Left colon (tissue), 2 donors: ENCODE data around the gene KCNE3. TPM values are rescaled to one million over a fixed set of nuclear protein-coding genes. Genes with fewer than 3 reads are reported as not detected.
"Not testable (repeated sequence)": the region's sequence is repeated elsewhere in the genome, so short reads cannot be mapped to it uniquely, and the experiment has no call there.

ENCODE experiments used
- ATAC-seq: fragments of 200-7000 bp; cut with Tn5 transposase; one replicate; pipeline ENCODE4 v1.9.1; 2020; ENCODE audit warnings: mild to moderate bottlenecking, moderate library complexity
- DNase-seq, 2 donors: peaks; one replicate each; pipeline ENCODE4 v3.0.0-alpha.2; 2020
- intact Hi-C, 2 donors: fragments of 100-400 bp; cut with DNase I in 1 of 2; cut with micrococcal nuclease in 1 of 2; formaldehyde crosslinking; loops; one replicate each; pipeline versions ENCODE4 v1.11.2 to v1.14.0; 2022; cut with DNase I, micrococcal nuclease
- total RNA-seq, 2 donors: library from RNA; stranded (reverse); fragmentation: NEBNext Ultra II Directional; extraction: Animal tissue kit (Norgen Biotek cat#: 25700); gene quantifications; one replicate each; pipeline ENCODE4 v1.2.1, GENCODE V29; 2021
- donor health status: DM: no; HTN: no; CAD: no.
- donor health status: DM: yes; HTN: yes; CAD: no.

Gene KCNE3
- total RNA-seq, 2 donors from 2014 or later = 18.8 to 37.7 TPM

DNA sequence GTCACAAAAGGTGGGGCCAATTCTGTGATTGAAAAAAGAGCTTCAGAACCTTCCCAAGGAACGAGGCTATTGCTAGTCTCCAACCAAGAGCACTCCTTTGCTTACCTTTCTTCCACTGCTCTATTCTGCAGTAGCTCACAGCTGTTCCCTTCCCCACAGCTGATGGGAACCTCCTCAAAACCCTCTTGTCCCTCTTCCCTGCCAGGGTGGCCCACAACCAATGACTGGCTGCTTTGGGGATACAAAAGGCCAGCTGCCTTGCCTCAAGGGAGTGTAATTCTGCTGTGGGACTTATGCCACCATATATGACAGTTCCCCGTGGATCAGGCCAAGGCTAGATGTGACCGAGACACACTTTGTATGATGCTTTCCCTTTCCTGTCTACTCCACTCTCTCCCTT is 15.0 kb downstream of the KCNE3 start:
- intact Hi-C loops = loop anchor here in 1 of 2 donors (5.0 kb wide), 1 partner anchor 120 kb away; no protein-coding TSS in a partner anchor
- ATAC-seq (no peak), DNase-seq (no peak)

DNA sequence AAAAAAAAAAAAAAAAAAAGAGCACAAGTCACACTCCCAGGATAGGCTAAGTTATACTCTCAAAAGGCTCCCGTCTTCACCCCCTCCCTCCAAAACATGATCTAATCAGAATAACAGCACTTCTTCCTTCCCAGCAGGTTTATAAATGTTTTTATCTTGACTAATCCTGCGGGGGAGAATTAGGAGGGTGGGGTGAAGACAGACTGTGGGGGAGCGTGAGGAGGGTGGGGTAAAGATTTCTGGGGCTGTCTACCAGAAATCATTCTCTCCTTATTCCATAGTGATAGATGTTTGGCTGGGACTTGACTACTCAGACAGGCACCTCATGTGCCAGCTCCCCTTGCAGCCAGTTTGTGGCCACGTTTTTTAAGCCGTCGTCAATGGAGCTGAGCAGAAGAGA is 17.0 kb downstream of the KCNE3 start:
- no peak for DNase-seq
- intact Hi-C loops = loop anchor here in 1 of 2 donors (5.0 kb wide), 1 partner anchor 122 kb away; no protein-coding TSS in a partner anchor
- no peak for ATAC-seq

DNA sequence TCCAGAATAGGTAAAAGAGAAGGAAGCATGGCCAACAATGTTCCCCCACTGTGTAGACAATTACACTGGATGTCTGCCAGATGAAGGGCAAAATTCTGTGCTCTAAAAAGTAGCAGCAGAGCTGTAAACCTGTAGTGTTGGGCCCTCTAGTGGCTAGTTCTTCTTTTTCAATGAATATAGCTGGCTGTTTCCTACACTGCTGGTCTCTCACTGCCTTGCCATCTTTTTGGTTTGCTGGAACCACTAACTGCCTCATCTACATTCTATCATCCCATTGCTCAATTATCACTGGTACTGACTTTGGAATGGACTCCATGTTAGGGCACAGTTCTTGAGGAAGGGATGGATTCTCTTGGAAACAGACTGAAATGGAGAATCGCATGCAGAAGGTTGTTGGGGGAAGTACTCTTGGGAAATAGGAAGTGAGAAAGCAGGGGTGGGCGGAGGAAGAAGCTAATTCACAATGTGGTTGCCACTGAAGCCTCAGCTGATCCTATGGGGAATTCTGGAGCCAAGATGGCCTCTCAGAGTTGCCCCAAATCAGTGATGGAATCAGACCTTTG is 17.9 kb downstream of the KCNE3 start:
- no peak for DNase-seq
- intact Hi-C loops = loop anchor here (2.0 to 10.0 kb wide), 3 partner anchors 62 to 195 kb away; no protein-coding TSS in a partner anchor

DNA sequence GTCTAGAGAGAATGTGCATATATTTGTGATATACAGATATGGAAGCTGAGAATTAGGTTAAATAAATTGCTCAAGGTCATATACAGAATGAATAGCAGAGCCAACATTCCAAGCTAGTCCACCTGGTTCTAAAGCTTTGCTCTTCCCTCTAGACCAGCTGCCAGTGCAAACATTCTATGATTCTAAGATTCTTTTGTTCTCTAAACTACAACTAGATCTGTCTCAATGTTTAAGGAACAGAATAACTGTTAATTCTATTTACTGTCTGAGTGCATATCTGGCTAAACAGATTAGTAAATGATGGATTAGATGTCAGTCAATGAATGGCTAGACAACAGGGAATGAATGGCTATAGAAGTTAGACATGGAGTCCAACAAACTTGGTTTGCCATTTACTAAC is 19.6 kb downstream of the KCNE3 start:
- DNase-seq (no peak), ATAC-seq (no peak)
- intact Hi-C loops = loop anchor here (2.0 to 10.0 kb wide), 3 partner anchors 60 to 193 kb away; no protein-coding TSS in a partner anchor

More for the DNA sequence above, 17.9 kb downstream of the KCNE3 start:
- peak; percentile 76 for ATAC-seq

DNA sequence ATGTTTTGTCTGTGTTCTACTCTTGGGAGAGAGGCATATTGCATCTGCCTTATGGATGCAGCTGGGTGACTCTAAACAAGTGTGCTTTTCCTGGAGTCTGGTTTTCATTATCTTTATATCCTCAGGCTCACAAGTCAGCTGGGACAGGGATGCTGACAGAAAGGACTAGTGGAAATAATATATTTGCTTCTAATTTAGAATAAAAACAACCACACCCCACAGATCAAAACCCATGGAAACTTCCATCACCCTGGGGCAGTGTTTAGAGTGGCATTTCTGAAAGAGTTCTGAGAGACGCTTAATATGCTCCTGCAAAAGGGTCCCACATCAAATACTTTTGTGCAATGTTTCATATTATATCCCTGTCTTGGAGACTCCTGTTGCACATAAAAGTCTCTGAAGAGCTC is 20.8 kb downstream of the KCNE3 start:
- DNase-seq (no peak), ATAC-seq (no peak)
- intact Hi-C loops = loop anchor here (5.0 to 10.0 kb wide), 2 partner anchors 59 to 192 kb away; no protein-coding TSS in a partner anchor

DNA sequence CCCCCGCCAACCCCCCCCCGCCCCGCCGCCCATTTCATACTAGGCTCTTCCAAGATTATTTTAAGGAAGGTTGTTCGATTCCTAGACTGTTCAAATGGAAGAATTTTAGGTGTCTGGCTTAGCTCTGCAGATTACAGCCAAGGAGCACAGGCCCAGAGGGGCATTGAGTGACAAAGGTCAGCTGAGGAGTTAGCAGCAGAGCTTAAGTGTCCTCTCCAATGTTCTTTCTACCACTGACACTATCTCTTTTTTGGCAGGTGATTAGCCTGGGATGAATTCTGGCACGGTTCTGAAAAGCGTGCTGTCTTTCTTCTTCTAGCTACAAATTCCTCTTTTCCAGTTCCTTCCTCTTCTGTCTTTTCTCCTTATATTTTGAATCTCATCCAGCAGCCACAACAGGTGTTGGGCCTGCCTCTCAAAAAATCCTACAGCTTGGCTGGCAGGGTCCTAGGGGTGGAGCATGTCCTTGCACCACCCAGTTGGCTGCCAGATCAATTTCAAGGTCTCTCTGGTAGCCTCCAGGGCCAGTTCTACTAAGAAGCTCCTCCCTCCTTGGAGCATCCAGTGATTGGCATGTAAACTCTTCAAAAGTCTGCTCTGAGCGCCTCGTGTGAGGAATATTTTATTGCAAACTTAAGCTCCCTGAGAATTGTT is 23.0 kb downstream of the KCNE3 start:
- ATAC-seq (peak; percentile 17), DNase-seq (no peak)
- intact Hi-C loops = loop anchor here in 1 of 2 donors (10.0 kb wide), 1 partner anchor 189 kb away; no protein-coding TSS in a partner anchor

DNA sequence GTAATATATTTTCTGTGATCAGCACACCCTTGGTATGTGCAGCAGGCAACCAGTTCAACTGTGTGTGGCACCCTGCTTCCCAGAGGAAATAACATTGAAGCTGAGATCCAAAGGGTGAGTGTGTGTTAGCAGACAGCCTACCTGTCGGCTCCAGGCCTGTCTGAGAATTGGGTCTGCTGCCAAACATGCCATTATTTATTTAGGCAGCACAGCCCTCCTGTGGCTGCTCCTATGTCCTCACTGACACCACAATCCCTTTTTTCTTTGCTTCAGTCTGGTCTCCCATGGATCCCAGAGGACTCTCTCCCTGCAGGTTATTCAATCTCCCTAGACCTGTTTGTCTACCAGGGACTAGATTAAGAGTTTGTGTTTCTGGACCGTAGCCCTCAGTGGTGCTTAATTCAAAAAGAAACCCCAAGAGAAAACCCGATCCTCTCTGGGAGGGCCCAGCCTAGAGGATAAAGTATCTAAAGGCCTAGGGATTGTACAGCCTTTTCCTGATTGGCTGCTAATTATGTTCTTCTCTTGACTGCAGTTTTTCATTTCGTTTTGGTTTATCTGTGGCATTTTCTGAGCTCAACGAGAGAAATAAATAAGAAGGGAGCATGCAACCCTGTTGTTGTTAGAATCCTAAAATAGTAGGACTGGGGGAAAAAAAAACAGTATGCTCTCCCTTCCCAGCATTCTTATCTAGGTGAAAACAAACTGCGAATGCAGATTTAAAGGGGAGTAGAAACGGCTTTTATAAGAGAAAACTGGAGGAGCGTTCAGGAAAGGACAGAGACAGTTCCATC is 24.1 kb downstream of the KCNE3 start:
- peak; percentile 77 for ATAC-seq
- DNase-seq = peak; percentile 41 to 65
- intact Hi-C loops = loop anchor here in 1 of 2 donors (10.0 kb wide), 1 partner anchor 188 kb away; no protein-coding TSS in a partner anchor

DNA sequence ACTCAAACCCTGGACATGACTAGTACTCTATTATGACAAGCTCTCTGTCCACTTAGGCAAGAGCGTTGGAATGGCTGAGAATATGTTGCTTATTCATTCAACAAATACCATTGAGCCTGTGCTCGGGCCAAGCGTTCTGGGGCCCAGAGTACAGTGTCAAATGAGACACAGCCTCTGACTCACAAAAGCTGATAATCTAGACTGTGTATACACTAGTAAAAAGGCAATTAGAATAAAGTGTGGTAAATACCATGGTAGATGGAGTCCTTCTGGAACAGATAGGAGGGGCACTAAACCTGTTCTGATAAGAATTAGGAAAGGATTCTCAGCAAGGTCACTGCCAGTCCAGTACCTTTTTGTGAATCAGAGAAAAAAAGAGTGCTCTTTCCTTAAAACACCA is 24.7 kb downstream of the KCNE3 start:
- ATAC-seq = peak; percentile 91
- no peak for DNase-seq

DNA sequence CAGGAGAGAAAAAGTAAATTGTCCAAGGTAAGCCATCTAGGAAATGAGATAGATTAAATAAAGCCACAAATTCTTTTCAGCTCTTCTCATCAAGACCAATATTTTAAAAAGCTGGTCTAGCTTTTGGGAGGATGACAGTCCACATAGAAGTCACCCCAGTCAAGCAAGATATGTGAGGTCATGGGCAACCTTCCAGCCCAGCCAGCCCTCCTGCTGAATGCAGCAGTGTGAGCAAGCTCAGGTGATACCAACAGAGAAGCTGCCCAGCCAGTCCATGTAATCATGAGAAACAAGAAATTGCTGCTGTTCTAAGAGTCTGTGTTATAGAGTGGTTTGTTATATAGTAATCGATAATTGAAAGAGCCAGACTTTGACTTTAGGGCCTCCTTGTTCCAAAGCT is 28.7 kb downstream of the KCNE3 start:
- DNase-seq (no peak), ATAC-seq (no peak)
- intact Hi-C loops = no loop called here

More for the DNA sequence above, 24.7 kb downstream of the KCNE3 start:
- intact Hi-C loops = loop anchor here in 1 of 2 donors (10.0 kb wide), 1 partner anchor 188 kb away; no protein-coding TSS in a partner anchor

DNA sequence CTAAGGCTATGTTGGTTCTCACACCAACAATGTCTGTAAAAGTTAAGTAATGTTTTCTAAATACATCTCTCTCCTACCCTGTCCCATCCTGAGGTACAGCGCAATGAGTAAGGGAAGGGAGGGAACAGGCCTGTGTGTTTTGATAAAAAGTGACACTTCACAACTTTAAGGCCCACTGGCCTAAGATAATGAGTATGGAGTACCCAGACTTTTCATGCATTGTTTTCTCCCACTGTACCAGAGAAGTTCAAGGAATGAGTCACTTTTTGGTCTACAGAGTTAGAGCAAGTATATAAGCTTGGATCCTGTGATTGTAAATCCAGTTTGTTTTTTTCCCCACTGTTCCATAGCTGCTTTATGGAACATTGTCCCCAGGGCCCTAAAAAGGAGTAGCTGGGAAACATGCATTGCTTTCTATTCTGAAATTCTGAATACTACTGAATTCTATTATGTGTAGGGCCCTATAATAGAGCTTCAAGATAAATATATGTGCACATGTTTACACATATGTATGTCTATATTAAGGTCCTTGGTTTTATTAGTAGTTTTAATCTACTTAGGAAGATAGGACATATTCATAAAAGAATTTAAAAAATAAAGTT is 29.8 kb downstream of the KCNE3 start:
- ATAC-seq (peak; percentile 27), DNase-seq (no peak)
- intact Hi-C loops = no loop called here

DNA sequence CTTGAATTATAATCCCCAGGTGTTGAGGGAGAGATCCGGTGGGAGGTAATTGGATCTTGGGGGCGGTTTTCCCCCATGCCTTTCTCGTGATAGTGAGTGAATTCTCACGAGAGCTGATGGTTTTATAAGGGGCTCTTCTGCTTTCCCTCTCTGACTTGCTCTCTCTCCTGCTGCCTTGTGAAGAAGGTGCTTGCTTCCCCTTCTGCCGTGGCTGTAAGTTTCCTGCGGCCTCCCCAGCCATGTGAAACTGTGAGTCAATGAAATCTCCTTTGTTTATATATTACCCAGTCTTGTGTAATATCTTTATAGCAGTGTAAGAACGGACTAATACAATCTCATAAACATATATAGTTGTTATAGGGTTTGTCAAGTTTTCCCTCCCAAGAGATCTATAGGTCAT is 32.8 kb downstream of the KCNE3 start:
- peak; percentile 36 to 57 for DNase-seq
- intact Hi-C loops = no loop called here
- ATAC-seq = peak; percentile 78

DNA sequence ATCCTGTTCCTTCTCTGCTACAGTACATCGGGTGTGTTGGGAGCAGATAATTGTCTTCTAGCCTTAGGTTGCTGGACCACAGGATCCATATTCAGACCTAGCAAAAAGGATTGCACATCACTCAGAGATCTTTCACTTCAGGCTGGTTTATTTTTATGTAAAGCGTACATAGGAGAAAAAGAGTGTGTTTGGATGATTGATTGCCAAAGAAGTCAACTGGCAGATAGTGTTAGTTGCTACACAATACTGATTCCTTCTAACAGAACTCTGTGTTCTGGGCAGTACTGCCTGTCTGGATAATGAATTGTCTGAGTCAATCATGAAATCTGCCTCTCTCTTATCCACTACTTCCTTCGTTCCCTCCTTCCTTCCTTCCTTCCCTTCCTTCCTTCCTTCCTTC is 38.1 kb downstream of the KCNE3 start:
- no peak for ATAC-seq
- DNase-seq = no peak
- intact Hi-C loops = no loop called here

DNA sequence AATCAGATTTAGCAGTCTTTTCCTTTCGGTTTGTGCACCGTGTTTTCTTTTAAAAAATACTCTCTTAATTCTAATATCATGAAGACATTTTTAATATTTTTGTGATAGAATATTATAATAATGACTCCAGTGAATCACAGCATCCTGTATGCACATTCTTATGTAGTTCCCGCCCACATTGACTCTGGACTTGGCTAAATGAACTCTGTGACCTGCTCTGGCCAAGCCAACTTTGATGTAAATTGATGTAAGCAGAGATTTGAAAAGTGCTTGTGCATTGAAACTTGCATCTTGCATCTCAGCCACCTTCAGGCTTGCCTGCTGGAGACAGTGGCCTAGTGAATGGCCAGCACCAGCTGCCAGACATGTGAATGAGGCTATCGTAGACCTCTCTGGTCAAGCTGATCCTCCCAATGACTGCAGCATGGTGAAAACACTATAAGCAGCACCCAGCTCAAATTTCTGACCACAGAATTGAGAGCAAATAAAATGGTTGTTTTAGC is 39.9 kb downstream of the KCNE3 start:
- intact Hi-C loops = no loop called here
- ATAC-seq = no peak
- DNase-seq = no peak

DNA sequence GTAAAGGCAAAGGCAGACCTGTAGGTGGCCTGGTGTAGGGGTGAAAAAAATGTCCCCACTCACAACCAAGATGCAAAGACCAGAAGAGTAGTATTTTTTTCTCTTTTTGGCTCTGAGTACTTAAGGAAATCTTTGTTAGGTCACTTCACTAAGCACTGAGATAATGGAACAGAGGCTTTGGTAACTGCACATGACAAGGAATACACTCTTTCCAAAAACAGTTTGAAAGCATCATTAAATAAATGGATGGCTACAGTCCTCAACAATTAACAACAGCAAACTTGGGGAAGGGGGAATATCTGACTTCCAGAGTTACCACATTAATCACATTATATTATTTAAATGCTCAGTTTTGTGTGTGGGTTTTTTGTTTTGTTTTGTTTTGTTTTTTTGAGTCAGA is 42.2 kb downstream of the KCNE3 start:
- DNase-seq (no peak), ATAC-seq (no peak)
- intact Hi-C loops = no loop called here

DNA sequence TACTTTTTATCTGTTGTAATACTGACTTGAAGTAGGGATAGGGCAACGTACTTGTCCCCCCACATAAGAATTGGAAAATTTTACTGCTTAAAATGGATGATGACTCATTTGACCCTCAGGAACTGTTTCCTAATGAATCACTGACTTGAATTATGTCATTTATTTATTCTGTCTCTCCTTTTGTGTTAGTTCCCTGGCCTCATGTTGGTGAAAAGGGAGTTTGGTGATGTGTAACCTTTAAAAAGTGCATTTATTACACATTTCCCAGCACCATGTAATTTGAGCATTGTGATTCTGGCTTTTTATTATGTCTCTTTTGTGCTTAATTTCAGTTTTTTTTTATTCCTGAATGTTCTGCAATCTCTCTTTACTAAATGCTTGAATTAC is 48.8 kb downstream of the KCNE3 start:
- intact Hi-C loops = no loop called here
- ATAC-seq (no peak), DNase-seq (no peak)

DNA sequence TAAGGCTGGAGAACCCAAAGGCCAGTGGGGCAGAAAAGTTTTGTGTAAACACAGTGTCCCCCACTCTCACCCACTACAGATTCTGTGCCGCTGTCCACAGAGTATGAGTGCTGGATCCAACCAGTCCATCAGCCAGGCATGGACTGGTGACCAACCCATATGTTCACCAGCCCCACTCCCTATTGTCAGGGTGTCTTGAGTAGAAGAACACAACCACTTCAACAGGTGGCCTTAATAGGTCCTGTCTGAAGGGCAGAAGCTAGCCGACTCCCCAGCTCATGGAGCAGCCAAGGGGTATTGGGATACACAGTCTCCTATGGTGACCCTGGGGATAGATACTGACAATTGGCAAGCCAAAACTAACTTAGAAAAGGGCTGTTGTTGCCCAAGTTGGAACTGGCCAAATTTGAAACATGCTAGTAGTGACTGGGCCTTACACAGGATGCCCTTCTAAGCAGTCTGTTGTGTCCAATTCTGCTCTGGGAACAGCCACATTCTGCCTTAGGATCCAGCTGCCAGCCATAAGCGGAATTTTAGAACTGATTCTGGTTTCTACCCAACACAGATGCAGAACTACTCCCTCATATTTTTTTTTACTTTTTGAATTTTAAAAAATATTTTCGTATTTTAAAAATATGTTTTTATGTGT is 49.4 kb downstream of the KCNE3 start:
- ATAC-seq (peak; percentile 51), DNase-seq (no peak)
- intact Hi-C loops = no loop called here

DNA sequence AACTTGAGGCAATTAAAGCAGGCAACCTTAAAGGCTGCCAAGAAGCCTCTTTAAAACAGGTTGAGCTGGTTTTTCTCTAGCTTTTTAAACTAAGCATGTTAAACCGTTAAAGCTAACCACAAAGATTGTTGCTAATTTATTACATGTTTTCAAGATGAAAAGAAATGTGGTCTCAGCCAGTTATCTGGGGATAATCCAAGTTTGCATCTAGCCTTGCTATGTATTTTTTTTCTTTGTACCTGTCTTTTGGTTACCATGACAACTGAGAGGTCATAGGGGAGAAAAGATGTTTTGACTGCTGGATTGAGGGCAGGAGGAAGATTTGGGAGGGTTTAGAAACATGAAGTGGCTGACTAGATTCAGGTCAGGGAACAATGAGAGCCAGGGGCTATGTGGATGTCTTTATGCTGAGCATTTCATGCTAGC is 50.0 kb downstream of the KCNE3 start:
- ATAC-seq = peak; percentile 78
- no peak for DNase-seq
- intact Hi-C loops = no loop called here

DNA sequence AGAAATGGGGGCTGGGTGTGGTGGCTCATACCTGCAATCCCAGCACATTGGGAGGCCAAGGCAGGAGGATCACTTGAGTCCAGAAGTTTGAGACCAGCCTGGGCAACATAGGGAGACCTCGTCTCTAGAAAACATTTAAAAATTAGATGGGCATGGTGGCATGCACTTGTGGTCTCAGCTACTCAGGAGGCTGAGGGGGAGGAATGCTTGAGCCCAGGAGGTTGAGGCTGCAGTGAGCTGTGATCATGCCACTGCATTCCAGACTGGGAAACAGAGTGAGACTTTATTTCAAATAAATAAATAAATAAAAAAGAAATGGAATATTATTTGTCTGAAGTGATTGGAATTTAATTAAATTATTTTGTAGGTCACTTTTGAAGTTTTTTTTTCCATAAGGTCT is 50.4 kb downstream of the KCNE3 start:
- intact Hi-C loops, DNase-seq: not testable (repeated sequence)
- ATAC-seq = peak; percentile 14
